Erythroblast (primary cell): Measurements from ENCODE around the gene GPC5.

ENCODE experiments used
- GATA1 ChIP-seq: IDR thresholded peaks from 2 replicates; pipeline ENCODE4 v1.6.1; 2011; ENCODE audit warnings: low read depth, mild to moderate bottlenecking, control low read depth, low read length, moderate library complexity
- POLR2A ChIP-seq: IDR thresholded peaks from 2 replicates; pipeline ENCODE4 v1.6.1; 2011; ENCODE audit warnings: mild to moderate bottlenecking, low read length

- TF ChIP-seq POLR2A (no peak), GATA1 (no peak)
Measured at GRCh38 chr13:92444244-92444643, 1045.8 kb downstream of the GPC5 start.
